AG08395 (cell line): ENCODE data around the gene ADAMTS9.

Source experiments
- DNase-seq: peaks from one replicate; pipeline ENCODE4 v3.0.0; 2012; ENCODE audit warnings: mixed read lengths, low spot score

The ADAMTS9 gene, protein sequence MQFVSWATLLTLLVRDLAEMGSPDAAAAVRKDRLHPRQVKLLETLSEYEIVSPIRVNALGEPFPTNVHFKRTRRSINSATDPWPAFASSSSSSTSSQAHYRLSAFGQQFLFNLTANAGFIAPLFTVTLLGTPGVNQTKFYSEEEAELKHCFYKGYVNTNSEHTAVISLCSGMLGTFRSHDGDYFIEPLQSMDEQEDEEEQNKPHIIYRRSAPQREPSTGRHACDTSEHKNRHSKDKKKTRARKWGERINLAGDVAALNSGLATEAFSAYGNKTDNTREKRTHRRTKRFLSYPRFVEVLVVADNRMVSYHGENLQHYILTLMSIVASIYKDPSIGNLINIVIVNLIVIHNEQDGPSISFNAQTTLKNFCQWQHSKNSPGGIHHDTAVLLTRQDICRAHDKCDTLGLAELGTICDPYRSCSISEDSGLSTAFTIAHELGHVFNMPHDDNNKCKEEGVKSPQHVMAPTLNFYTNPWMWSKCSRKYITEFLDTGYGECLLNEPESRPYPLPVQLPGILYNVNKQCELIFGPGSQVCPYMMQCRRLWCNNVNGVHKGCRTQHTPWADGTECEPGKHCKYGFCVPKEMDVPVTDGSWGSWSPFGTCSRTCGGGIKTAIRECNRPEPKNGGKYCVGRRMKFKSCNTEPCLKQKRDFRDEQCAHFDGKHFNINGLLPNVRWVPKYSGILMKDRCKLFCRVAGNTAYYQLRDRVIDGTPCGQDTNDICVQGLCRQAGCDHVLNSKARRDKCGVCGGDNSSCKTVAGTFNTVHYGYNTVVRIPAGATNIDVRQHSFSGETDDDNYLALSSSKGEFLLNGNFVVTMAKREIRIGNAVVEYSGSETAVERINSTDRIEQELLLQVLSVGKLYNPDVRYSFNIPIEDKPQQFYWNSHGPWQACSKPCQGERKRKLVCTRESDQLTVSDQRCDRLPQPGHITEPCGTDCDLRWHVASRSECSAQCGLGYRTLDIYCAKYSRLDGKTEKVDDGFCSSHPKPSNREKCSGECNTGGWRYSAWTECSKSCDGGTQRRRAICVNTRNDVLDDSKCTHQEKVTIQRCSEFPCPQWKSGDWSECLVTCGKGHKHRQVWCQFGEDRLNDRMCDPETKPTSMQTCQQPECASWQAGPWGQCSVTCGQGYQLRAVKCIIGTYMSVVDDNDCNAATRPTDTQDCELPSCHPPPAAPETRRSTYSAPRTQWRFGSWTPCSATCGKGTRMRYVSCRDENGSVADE (N-terminal part only)

DNA sequence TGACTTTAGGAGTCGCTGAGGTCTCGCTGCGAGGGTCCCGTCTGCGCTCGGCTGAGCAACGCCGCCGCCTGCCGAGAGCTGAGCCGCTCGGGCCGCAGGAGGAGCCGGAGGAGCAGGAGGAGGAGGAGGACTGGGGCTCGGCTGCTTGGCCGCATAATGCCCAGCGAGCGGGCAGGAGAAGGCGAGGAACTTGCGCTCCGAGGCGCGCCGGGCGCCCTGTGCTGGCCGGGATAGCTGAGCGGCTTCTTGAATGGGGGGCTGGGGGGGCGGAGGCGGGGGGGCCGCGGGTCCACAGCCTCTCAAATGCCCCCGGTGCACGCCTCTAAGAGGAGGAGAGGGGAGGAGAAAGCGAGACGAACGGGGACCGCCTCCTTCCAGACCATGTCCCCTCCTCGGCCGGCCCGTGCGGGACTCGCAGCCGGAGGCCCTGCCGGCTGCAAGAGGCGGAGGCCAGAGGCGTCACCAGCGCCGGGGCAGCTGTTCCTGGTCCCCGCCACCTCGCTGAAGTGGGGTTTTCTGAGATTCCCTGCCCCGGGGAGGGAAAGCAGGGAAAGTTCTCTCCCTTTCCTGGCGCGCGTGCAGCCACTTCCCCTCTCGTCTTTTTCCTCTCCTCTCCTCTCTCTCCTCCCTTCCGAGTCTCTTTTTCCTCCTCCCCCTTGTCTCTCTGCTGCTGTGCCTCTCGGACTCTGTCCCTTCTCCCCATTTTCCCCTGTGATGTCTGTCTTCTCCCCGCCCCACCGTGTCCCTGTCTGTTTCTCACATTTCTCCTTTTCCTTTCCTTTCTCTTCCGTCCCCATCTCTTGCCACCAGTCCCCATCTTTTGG is at the start of gene ADAMTS9:
Gene ADAMTS9 (minus strand): TSS at position 220 of the 824 bp plus-strand sequence. CDS start 343 bp downstream, outside the sequence.
- DNase-seq: peak; percentile 58

DNA sequence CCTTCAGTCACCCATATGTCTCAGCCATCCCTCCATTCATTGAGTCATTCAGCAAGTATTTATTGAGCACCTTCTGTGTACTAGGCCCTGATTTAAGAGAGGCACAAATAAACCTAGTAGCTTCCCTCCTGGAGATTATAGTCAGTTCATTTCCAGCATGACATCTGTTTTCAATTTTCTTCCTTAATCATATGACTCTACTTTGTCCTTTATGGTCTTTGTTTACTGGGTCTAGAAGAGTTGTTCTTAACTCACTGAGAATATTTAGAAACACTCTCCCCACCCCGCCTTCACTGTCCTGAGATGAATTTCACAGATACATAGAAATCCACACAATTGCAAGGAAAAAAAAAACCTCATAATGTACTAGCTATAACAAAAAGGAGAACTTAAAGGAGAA is 44.8 kb upstream of the ADAMTS9 start:
- peak; percentile 18 for DNase-seq

DNA sequence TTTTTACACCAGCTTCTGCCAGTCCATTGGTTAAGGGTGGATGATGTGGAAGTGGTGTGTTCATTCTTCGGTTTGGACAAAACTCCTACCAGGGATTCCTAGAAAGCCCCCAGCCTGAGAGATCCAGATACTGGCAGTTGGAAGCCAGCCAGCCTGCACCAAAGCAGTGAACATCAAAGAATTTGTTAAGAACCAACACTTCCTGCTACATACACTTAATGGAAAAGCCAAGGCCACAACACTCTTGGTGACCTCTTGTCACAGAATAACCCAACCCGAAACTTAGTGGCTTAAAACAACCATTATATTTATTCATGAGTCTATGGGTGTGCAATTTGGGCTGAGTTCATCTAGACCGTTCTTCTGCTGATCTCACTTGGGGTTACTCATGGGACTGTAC is 42.9 kb upstream of the ADAMTS9 start:
- DNase-seq: no peak

DNA sequence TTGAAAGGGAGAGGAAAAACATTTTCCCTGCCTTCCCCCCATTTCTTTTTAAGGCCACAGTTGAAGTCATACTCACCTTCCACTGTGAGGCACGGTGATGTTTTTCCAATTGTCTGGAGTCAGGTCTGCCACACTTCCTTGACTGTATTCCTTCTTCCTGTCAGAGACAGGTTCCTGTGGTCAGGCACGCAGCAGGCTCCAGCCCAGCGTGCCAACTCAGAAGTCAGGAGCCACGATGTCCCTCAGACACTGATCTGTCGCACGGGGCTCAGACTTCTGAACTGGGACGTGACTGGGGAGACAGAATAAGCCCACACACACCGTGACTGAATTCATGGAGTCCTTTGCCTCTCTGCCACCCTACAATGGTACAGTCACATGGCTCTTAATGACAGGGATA is 41.2 kb upstream of the ADAMTS9 start:
- no peak for DNase-seq

DNA sequence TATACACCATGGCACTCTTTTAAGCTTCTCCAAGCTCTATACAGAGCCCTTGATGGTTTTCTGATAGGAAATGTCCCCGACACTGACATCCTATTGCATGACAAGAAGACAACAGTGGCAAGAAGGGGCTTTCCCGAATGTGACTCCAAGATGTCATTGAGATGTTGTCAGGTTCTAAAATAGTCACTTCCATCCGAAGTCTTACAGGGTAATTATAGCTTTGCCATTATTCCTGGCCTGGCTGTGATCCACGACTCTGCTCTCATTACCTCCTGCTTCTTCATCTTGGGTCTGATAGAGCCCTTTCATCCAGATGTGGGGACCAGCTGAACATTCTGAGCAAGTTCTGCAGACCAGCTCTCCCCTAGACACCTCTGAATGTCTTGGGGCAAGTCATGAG is 40.6 kb upstream of the ADAMTS9 start:
- no peak for DNase-seq

DNA sequence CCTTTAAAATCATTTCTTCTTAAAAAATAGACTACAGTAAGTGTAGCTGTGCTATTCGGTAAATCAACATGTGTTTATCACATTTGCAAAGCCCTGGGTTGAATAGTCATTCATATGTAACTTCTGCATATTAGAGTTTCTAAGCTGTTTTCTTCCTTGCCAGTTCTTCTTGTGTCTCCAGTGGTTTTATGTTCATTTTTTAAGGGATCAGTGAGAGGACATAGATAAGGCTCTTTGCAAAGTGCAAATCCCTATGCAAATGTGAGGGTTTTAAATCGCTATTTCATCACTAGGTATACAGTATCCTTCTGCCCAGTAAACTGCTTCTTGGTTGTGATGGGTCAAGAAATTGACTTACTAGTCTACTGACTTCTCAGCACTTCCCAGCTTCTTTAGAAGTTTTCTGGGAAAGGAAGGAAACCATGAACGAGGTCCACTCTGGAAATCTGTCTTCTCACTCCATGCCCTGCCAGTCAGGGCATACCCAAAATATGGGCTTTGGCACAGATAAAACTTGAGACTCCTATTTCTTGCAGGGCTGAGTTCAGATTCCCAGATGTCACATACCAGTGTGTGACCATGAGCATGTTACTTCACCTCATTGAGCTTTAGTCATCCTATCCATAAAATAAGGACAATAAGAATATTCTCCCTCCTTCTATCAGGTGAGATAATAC is 38.8 kb upstream of the ADAMTS9 start:
- DNase-seq: no peak

DNA sequence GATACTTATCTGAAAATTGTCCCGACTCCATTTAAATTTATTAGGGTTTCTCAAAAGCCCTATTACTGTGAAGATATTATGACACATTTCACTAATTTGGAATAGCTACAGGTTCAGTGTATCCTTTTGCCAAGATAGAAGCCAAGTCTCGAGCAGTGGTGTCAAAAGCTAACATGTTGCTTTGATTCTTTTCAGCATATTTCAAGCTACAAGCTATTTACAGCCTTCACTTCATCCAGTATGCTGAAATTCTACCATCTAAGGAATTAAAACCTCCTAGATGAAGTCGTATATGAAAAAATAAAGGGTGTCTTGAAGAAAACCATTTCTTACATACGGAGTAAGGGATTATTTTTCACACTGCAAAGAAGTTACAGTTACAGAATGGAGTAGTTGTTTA is 31.2 kb upstream of the ADAMTS9 start:
- DNase-seq: no peak

DNA sequence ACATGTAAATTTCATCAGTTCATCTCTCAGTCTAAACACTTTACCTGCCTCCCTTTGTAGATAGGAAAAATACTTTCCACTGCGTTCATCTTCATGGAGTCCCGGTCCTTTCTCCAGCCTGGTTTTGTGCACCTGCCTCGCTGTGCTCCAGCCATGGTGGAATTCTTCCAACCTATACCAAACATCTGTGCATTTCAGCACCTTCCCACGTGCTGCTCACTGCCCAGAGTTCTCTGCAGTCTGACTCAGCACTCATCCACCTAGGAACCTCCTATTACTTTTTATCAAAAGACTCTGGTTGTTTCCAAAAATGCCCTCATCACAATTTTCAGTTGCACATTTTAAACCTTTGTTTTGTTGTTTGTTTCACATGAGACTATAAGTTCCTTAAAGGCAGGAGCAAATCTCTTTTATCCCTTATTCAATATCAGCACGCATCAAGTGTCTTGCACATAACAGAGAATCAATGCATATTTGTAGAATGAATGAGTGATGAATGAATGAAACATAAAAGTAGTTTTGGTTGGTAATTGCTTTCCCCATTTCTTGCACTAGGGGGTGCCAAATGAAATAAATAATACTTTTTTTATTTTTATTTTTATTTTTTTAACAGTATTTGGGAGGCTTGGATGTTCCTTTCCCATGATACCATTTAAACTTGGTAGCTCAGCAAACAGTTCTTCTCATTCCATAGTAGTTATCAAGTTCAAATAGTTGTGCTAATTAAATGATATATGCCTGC is 30.2 kb upstream of the ADAMTS9 start:
- DNase-seq: peak; percentile 20

DNA sequence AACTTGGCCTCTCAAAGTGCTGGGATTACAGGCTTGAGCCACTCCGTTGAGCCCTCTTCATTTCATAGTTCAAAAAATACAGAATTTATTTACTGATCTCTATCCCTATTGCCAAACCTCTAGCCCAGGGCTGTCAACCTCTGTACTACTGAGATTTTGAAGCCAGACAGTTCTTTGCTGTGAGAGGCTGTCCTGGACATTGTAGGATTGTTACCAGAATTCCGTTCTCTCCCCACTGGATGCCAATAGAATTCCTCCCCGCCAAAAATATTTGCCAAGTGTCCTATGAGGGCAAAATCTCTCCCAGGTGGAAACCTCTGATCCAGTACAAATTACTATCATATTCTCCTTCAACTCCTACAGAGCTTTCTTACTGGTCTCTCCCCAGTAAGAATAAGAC is 29.6 kb upstream of the ADAMTS9 start:
- DNase-seq: no peak

DNA sequence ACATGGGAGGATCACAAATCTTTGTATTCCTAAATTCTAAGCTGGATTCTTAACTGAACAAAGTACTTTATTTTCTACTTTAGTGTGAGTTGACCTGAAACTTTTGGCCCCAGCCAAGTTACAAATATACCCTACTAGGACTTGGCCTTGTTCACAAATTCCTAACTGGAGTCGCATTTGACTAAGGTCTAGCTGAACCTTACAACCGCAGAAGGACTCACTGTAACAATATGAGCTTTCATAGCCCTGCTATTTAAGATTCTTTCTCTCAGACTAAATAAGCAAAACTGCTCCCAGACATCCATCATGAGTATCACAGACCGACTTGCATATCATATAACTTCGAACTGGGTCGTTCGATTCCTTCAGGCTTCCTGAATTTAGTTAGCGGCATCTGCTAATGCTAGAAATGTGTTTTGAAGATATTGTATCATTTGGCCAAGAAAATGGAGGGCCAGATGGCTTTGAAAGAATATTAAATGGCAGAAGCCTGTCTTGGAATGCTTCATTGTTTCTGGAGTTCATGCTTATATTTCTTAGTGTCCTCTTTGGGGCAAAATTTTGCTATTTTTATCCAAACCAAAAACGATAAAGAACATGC is 28.4 kb upstream of the ADAMTS9 start:
- no peak for DNase-seq

DNA sequence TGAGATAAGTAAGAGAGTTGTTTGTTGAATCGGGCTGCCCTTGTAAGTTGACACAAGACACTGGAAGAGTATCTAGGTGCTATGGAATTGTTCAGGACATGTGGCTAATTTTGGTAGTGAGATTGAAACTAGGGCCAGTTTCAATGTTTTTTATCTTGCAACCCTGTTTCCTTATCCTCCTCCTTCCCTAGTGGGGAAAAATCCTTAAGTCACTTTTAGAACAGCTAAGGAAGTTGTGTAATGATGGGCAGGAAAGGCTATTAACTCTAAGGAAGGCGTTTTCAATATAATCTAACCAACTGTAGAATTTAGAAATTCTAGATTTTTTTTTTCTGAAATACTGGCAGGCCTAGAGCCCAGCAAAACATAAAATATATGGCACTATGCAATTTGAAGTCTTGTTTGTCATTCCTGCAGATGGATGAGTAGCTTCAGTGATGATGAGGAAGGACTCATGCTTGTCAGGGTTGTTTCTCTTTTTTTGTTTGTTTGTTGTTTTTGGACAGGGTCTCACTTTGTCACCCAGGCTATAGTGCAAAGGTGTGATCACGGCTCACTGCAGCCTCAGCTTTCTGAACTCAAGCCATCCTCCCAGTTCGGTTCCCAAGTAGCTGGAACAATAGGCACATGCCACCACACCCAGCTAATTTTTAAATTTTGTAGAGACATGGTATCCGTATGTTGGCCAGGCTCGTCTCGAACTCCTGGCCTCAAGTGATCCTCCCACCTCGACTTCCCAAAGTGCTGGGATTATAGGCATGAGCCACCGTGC is 27.6 kb upstream of the ADAMTS9 start:
- DNase-seq: no peak

DNA sequence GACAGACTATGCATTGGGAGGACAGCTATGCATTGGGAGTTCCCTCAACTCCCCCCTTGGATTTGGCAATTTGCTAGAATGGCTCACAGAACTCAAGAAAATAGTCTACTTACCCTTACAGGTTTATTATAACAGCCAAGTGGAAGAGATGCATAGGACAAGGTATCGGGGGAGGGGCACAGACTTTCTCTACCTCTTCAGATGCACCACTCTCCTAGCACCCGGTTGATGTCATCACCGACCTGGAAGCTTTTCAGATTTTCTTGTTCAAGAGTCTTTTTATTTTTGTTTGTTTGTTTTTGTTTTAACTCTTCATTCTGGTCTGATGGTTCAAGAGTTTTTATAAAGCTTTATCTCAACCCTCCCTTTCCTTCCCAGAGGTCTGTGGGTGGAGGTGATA is 20.7 kb upstream of the ADAMTS9 start:
- DNase-seq: no peak

DNA sequence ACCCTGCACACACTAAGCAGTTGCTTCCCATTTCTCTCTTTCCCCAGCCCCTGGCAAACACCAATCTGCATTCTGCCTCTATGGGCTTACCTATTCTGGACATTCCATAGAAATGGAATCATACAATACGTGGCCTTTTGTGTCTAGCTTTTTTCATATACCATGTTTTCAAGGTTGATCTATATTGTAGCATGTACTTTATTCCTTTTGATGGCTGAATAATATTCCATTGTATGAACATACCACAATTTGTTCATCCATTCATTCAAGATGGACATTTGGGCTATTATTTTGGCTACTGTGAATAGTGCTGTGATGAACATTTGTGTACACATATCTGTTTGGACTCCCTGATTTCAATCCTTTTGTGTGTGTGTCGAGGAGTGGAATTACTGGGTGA is 18.1 kb upstream of the ADAMTS9 start:
- no peak for DNase-seq

DNA sequence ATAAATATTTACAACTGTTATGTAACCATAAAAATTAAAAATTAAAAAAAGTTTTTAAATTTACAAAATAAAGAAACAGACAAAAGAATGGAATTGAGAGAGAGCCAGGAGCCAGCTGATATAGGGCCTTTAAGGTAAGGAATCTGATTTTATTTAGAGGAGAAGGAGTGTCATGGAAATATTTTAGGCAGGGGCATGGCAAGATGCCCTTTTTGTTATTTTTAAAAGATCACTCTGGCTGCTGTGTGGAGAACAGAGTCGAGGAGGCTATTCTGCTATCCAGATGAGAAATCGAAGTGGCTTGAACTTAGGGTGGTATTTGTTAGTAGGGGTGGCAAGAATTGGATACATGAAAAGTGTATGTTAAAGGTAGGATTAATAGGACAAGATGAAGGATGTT is 9.1 kb upstream of the ADAMTS9 start:
- DNase-seq: no peak

DNA sequence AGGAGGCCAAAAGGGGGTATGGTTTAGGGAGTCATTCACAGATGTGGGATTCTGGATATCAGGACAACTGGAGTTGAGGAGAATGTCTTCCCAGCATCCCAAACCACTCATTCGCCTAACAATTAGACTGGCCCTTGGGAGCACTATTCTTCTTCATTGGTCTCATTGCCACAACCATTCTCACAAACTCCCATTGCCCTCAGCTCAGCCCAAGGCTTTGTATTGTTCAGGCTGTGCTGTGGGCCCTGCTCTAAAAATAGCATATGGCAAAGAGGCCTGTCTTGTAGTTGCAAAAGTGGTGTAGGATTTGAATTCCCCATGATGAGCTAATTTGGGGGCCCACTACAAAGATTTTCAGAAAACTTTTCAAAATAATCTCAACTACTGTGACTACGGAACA is 6.3 kb upstream of the ADAMTS9 start:
- no peak for DNase-seq

DNA sequence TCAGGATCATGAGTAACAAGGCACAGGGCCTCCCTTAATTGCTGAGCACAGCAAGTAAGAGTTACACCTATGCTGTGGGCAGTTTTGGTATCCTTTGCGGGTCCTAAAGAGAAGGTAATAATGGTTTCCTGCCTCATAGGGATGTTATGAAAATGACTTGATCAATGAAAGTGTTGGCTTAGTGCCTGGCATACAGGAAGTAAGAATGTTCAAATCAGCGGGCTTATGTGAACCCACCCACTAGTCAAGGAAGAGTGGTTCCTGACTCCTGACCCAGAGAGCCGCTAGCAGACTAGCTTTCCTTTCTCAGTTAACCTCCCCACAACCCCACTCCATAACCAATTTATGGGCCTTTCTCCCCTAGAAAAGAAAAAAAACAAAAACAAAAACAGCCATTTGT is 5.2 kb upstream of the ADAMTS9 start:
- no peak for DNase-seq

DNA sequence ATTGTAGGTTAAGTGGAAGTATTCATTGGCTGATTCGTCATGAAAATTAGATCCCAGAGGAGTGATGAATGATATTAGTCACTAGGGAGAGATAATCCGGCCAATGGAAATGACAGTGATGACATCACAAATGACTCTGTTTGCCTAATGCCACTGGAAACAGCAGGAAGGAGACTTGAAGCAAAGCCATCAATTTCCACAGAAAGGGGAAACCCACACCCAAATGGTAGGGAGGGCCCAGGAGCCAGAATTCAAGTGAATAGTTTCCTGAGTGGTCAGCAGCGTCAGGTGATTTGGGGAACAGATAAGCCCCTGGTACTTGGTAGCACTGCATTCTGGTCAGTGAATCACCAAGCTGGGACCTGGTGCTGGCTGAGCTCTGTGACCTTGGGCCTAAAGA is 3.3 kb upstream of the ADAMTS9 start:
- DNase-seq: no peak

DNA sequence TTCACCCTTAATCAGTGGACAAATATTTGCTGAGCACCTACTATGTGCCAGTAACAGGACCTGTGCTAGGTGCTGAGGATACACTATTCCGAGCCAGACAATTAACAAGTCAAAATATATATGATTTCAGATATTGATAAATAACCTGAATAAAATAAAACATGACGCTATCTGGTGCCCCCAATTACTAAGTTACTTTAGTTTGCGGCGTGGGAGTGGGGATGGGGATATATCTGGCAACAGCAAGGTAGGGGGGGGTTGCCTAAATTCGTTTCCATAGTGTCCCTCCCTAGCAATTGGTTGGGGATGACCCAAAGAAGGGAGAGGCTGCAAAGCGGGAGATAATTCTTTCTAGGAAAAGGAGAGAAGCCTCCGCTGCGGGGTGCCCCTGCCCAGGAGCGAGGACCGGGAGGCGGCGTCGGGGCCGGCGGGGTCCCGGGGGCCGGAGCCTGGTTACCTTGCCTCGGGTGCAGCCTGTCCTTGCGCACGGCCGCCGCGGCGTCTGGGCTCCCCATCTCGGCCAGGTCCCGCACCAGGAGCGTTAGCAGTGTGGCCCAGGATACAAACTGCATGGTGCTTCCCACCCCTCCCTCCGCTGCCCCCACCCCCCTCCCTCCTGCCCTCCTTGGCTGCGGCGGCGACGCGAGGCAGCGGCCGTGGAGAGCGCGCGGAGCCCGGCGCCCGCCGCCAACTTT is 567 bp downstream of the ADAMTS9 start:
- no peak for DNase-seq
